Upper lobe of left lung (tissue), 6 donors: ENCODE measurements around the gene CBLN3. TPM values are rescaled to one million over a fixed set of nuclear protein-coding genes. Genes with fewer than 3 reads are reported as not detected.
"Not testable (repeated sequence)": the region's sequence is repeated elsewhere in the genome, so short reads cannot be mapped to it uniquely, and the experiment has no call there.

Source experiments
- ATAC-seq, 2 donors: fragments of 200-7000 bp; cut with Tn5 transposase; one replicate each; pipeline ENCODE4 v1.9.1; 2022; ENCODE audit warnings: mild to moderate bottlenecking in 2 of 2, moderate library complexity in 2 of 2; ENCODE audit not compliant: low FRiP score in 2 of 2
- DNase-seq, 2 donors: peaks; one replicate each; pipeline ENCODE4 v3.0.0-alpha.2; 2019 to 2020
- H3K27ac ChIP-seq, 4 donors: fragments of 200-600 bp; sonication (generic); one replicate each; pipeline ENCODE4 v1.5.1; 2016 to 2019
- H3K27me3 ChIP-seq, 4 donors: fragments of 200-600 bp; sonication (generic); one replicate each; pipeline ENCODE4 v1.5.1; 2017 to 2019
- H3K36me3 ChIP-seq, 4 donors: fragments of 200-600 bp; sonication (generic); one replicate each; pipeline ENCODE4 v1.5.1; 2016 to 2019
- H3K4me1 ChIP-seq, 4 donors: fragments of 200-600 bp; sonication (generic); one replicate each; pipeline ENCODE4 v1.5.1; 2018 to 2019
- H3K4me3 ChIP-seq, 4 donors: fragments of 200-600 bp; sonication (generic); one replicate each; pipeline ENCODE4 v1.5.1; 2017 to 2019; ENCODE audit warnings: mild to moderate bottlenecking in 2 of 4, moderate library complexity in 1 of 4
- H3K9me3 ChIP-seq, 4 donors: fragments of 200-600 bp; sonication (generic); one replicate each; pipeline ENCODE4 v1.5.1; 2018 to 2019
- EP300 ChIP-seq, 4 donors: sonication (generic); formaldehyde crosslinking; IDR thresholded peaks; one replicate each; pipeline ENCODE4 v1.5.1; 2017; ENCODE audit warnings: antibody characterized with exemption in 4 of 4, control low read depth in 2 of 4
- POLR2A ChIP-seq, 4 donors: fragments of 450-650 bp; IDR thresholded peaks; one replicate each; pipeline ENCODE4 v1.5.1; 2016 to 2017; ENCODE audit warnings: antibody characterized with exemption in 4 of 4, mild to moderate bottlenecking in 2 of 4
- POLR2AphosphoS5 ChIP-seq, 2 donors: sonication (generic); formaldehyde crosslinking; IDR thresholded peaks; one replicate each; pipeline ENCODE4 v1.5.1; 2017; ENCODE audit warnings: antibody characterized with exemption in 2 of 2
- WGBS, 2 donors: methylation state at CpG; one replicate each; pipeline ENCODE4 v1.1.5; 2017 to 2018; 5-methylcytosine and 5-hydroxymethylcytosine counted together
- total RNA-seq, 6 donors: library from RNA; depleted of rRNA in 4 of 6; stranded (reverse); fragments of >200 nt in 4 of 6; gene quantifications; one replicate each; pipeline versions ENCODE4 v1.1.0 to v1.2.1, GENCODE V29; 2016 to 2021
- TF ChIP-seq, protein P1 (sequence below), 6 experiments: fragments of 450-650 bp in 4 of 6; fragments of 200-600 bp in 2 of 6; sonication (generic) in 2 of 6; IDR thresholded peaks; one replicate each; pipeline ENCODE4 v1.5.1; 2016 to 2019; ENCODE audit warnings: antibody characterized with exemption in 6 of 6
- donor health status: DM: no; HTN: no; CAD: no; lungs with moderate emphysema.
- donor health status: DM: no; HTN: yes; CAD: no; lungs with severe emphysema.

CBLN3 gene
- total RNA-seq, 6 donors from 2014 or later, result 1.1 to 4.2 (median 3.1) TPM

DNA sequence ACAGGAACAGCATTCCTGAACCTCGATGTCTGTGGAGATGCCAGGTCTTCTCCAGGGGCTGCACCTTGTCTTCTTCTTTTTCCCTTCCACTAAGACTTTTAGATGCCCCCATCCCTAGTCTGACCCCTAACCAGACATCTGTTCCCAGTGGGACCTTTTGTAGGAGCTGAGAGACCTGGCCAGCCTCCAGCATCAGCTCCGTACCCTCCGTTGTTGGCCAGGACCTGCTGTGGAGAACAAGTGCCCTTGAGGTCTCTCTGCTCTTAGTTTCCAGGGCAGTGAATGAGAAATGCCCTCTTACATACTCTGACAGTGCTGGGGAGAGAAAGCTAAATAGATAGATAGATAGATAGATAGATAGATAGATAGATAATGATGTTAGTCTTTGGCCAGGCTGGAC, 29.9 kb upstream of the CBLN3 start:
- no peak for TF ChIP-seq EP300 (IDR thresholded peaks at IDR 0.05)
- TF ChIP-seq, protein P1, sequence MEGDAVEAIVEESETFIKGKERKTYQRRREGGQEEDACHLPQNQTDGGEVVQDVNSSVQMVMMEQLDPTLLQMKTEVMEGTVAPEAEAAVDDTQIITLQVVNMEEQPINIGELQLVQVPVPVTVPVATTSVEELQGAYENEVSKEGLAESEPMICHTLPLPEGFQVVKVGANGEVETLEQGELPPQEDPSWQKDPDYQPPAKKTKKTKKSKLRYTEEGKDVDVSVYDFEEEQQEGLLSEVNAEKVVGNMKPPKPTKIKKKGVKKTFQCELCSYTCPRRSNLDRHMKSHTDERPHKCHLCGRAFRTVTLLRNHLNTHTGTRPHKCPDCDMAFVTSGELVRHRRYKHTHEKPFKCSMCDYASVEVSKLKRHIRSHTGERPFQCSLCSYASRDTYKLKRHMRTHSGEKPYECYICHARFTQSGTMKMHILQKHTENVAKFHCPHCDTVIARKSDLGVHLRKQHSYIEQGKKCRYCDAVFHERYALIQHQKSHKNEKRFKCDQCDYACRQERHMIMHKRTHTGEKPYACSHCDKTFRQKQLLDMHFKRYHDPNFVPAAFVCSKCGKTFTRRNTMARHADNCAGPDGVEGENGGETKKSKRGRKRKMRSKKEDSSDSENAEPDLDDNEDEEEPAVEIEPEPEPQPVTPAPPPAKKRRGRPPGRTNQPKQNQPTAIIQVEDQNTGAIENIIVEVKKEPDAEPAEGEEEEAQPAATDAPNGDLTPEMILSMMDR (IDR thresholded peaks at IDR 0.05), result no peak
- no peak for TF ChIP-seq POLR2AphosphoS5 (IDR thresholded peaks at IDR 0.05)
- TF ChIP-seq POLR2A (IDR thresholded peaks at IDR 0.05), result no peak
- Histone ChIP-seq H3K4me3 (no peak overlapping the region), H3K27ac (no peak overlapping the region), H3K36me3 (no peaks in the 10 kb centered on the region), H3K27me3 (no peaks in the 10 kb centered on the region), H3K4me1 (no peaks in the 10 kb centered on the region), H3K9me3 (no peaks in the 10 kb centered on the region)
- ATAC-seq (no peak), DNase-seq (no peak)
- WGBS, 2 donors, result 85 to 90% methylated on average over 3 of the region's 3 CpGs

DNA sequence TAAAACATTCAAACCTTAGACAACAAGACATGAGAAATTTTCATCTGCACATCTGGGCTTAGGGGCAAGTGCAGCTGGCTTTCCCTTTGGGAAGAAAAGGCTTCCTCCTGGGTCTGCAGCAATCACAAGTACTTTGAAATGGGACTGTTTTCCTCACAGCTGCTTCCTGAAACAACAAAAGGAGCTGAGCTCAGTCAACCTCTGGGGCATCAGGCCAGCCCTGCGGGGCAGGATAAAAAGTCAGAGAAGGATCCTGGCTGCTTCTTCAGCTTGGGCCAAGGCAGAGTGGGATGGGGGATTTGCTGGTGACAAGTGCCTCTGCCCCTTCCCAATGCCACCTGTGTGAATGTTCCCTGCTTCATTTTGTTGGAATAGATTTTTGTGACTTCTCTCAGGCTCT, 29.3 kb upstream of the CBLN3 start:
- ATAC-seq, result no peak
- H3K27ac ChIP-seq, result no peak overlapping the region
- DNase-seq, result no peak
- 60 to 73% methylated on average over 1 of the region's 1 CpG for WGBS, 2 donors
- H3K27me3 ChIP-seq, result no peaks in the 10 kb centered on the region
- TF ChIP-seq EP300 (IDR thresholded peaks at IDR 0.05) (no peak), POLR2A (IDR thresholded peaks at IDR 0.05) (no peak)
- no peaks in the 10 kb centered on the region for H3K36me3 ChIP-seq
- no peaks in the 10 kb centered on the region for H3K4me1 ChIP-seq
- no peaks in the 10 kb centered on the region for H3K9me3 ChIP-seq
- H3K4me3 ChIP-seq, result no peak overlapping the region

DNA sequence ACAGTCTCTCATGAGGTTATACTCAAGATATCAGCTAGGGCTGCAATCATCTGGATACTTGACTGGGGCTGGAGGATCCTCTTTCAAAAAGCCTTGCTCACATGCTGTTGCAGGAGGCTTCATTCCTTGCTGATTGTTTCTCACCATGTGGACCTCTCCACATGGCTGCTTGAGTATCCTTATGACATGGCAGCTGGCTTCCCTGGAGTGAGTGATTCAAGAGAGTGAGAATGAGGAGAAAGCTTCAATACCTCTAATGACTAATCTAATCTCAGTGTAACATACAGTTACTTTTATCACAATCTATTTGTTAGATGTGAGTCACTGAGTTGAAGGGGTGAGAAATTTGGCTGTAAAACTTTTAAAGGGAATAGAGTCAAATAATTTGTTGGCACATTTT, 27.5 kb upstream of the CBLN3 start:
- Histone ChIP-seq H3K4me1 (no peaks in the 10 kb centered on the region), H3K27ac (no peak overlapping the region), H3K27me3 (no peaks in the 10 kb centered on the region), H3K4me3 (no peak overlapping the region), H3K36me3 (no peaks in the 10 kb centered on the region), H3K9me3 (no peaks in the 10 kb centered on the region)
- ATAC-seq, result no peak
- TF ChIP-seq POLR2AphosphoS5 (IDR thresholded peaks at IDR 0.05), result no peak
- TF ChIP-seq EP300 (IDR thresholded peaks at IDR 0.05), result no peak
- TF ChIP-seq, protein P1 (IDR thresholded peaks at IDR 0.05), result no peak
- no peak for TF ChIP-seq POLR2A (IDR thresholded peaks at IDR 0.05)
- no peak for DNase-seq

DNA sequence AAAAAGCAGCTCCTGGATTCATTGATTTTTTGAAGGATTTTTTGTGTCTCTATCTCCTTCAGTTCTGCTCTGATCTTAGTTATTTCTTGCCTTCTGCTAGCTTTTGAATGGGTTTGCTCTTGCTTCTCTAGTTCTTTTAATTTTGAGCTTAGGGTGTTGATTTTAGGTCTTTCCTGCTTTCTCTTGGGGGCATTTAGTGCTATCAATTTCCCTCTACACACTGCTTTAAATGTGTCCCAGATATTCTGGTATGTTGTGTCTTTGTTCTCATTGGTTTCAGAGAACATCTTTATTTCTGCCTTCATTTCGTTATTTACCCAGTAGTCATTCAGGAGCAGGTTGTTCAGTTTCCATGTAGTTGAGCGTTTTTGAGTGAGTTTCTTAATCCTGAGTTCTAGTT, 21.4 kb upstream of the CBLN3 start:
- not testable (repeated sequence) for H3K27me3 ChIP-seq, H3K27ac ChIP-seq, H3K4me1 ChIP-seq, H3K36me3 ChIP-seq, H3K4me3 ChIP-seq, ATAC-seq, H3K9me3 ChIP-seq, DNase-seq
- WGBS, 2 donors, result 92 to 98% methylated on average over 2 of the region's 2 CpGs

DNA sequence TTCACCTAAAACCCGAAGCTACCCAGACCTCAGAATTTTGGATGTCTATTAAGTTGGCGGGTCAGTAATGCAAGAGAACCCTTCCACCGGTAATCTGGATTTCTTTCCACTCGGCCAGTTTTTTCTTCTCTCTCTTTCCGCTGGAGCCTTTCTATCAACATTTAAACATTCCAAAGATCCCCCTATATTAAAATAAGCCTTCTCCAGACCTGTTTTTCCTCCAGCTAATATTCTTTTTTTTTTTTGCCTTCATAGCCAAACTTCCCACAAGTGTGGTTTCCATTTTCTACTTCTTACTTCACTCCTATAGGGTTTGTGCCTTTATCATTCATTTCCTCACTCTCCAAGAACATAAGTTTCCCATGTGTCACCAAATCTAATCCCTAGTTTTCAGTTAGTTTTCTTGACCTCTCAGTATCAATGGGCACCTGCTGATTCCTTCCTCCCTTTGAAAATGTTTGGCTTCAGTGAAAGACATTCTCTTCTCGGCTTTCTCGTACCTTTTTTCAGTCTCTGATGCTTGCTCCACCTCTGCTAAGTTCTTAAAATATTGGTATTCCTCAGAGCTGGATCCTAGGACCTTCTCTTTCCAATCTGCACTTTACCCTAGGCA, 13.7 kb upstream of the CBLN3 start:
- 4 to 7% methylated on average over 6 of the region's 7 CpGs for WGBS, 2 donors
- DNase-seq, result no peak
- Histone ChIP-seq H3K36me3 (peaks cover 4 to 31% (median 30%) of the 10 kb centered on the region in 4 donors), H3K4me1 (peaks cover 23 to 43% (median 28%) of the 10 kb centered on the region in 4 donors), H3K27ac (peak overlapping the region; percentile 70 to 100 (median 96)), H3K9me3 (no peaks in the 10 kb centered on the region), H3K4me3 (peak overlapping the region; percentile 17 to 72 (median 66)), H3K27me3 (no peaks in the 10 kb centered on the region)
- no peak for ATAC-seq
- TF ChIP-seq, protein P1 (IDR thresholded peaks at IDR 0.05), result no peak
- TF ChIP-seq EP300 (IDR thresholded peaks at IDR 0.05), result no peak
- TF ChIP-seq POLR2AphosphoS5 (IDR thresholded peaks at IDR 0.05), result no peak
- no peak for TF ChIP-seq POLR2A (IDR thresholded peaks at IDR 0.05)
